SK-N-SH treated with all-trans-retinoic acid at 6 μM for 48 hours (cell line): Measurements from ENCODE around the gene IGSF8.

ENCODE experiments used
- ARNTL ChIP-seq: fragments of 450-650 bp; formaldehyde crosslinking; IDR thresholded peaks from 2 replicates; pipeline ENCODE4 v1.5.0; 2020; ENCODE audit warnings: low read depth, mild to moderate bottlenecking, moderate library complexity, borderline replicate concordance
- ESRRG ChIP-seq: fragments of 250-450 bp; sonication (Bioruptor Pico); IDR thresholded peaks from 2 replicates; pipeline ENCODE4 v1.6.1; 2021; ENCODE audit warnings: mild to moderate bottlenecking
- OSR1 ChIP-seq: fragments of 250-450 bp; sonication (Bioruptor Pico); IDR thresholded peaks from 2 replicates; pipeline ENCODE4 v1.8.0; 2022; ENCODE audit warnings: moderate library complexity, mild to moderate bottlenecking, inconsistent platforms
- ZC3H10 ChIP-seq: fragments of 250-450 bp; sonication (Bioruptor Pico); IDR thresholded peaks from 2 replicates; pipeline ENCODE4 v1.5.1; 2021; ENCODE audit warnings: mild to moderate bottlenecking, moderate library complexity
- ZNF70 ChIP-seq: fragments of 450-650 bp; formaldehyde crosslinking; IDR thresholded peaks from 2 replicates; pipeline ENCODE4 v1.5.0; 2020; ENCODE audit warnings: mild to moderate bottlenecking, moderate library complexity
- TF ChIP-seq, protein P1 (sequence below): fragments of 250-450 bp; sonication (Bioruptor Pico); IDR thresholded peaks from 2 replicates; pipeline ENCODE4 v1.8.0; 2021; ENCODE audit warnings: low read depth, mild to moderate bottlenecking, moderate library complexity, borderline replicate concordance

DNA sequence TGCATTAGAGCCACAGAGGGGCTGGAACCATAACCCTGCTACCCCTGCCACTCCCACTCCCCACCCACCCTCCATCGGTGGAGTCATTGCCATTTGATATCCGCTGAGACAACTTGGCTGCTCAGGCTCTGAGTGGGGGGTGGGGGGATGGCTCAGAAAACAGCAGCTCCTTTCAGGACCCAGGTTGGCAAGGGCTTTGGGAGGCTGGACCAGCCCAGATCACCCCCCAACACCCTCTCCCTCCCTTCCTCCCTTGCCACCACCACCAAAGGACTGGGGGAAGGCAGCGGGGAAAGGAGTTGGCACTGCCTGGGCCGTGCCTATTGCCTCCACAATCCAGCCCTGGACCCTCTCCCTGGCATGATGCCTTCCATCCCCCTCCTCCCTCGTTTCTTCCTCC, 30.2 kb downstream of the IGSF8 start:
- no peak for TF ChIP-seq ARNTL (CRISPR knock-in tag)
- no peak for TF ChIP-seq ZC3H10
- TF ChIP-seq OSR1, result no peak
- TF ChIP-seq, protein P1, sequence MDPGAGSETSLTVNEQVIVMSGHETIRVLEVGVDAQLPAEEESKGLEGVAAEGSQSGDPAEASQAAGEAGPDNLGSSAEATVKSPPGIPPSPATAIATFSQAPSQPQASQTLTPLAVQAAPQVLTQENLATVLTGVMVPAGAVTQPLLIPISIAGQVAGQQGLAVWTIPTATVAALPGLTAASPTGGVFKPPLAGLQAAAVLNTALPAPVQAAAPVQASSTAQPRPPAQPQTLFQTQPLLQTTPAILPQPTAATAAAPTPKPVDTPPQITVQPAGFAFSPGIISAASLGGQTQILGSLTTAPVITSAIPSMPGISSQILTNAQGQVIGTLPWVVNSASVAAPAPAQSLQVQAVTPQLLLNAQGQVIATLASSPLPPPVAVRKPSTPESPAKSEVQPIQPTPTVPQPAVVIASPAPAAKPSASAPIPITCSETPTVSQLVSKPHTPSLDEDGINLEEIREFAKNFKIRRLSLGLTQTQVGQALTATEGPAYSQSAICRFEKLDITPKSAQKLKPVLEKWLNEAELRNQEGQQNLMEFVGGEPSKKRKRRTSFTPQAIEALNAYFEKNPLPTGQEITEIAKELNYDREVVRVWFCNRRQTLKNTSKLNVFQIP (CRISPR knock-in tag), result no peak
- no peak for TF ChIP-seq ZNF70
- TF ChIP-seq ESRRG (CRISPR knock-in tag), result no peak
